ENCODE measurements around the gene OXT.

Gene OXT

DNA sequence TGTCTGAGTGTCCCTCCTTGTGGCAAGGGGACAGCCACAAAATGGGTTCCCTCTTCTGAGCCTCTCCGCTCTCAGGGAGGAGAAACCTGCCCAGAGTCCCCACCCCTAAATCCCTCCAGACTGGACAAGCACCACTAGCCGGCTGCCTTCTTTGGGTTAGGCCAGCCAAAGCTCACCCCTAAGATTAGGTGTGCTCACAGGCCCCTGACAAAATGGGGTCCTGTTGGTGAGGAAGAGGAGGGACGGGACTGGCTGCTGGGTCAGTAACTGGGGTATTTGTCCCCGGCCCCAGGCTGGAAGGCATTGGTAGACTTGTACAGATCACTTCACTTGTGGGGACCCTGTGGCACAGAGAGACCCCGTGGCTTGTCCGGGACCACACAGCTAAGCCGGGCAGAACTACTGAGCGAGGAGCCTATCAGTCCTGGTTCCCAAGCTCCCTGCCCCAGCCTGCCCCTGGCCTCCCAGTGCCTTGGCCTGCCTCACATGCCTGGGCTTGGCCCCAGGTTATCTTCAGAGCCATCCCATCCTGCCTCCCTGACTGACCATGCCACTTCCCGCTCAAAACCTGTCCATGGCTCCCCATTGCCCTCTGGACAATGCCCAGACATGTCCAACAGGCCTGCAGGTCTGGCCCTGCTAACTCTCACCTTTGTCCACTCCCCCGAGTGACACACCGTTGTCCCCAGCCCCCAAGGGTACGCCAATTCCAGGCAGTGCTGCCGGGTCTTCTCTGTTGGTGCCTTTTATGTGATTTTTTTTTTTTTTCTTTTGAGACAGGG, 23.6 kb downstream of the OXT start:
- no peaks in the 10 kb centered on the region for H3K9me3 ChIP-seq (ENCODE audit: control insufficient read depth, insufficient read depth, low read length)
- no peak overlapping the region for H3K9ac ChIP-seq (ENCODE audit: low read depth, low read length)
- no peaks in the 10 kb centered on the region for H3K4me1 ChIP-seq (ENCODE audit: control insufficient read depth, insufficient read depth, low read length)
- peaks cover 18% of the 10 kb centered on the region for H3K27me3 ChIP-seq (ENCODE audit: control insufficient read depth, insufficient read depth, low read length)
- H3K4me3 ChIP-seq (ENCODE audit: low read depth, low read length): no peak overlapping the region
- no peaks in the 10 kb centered on the region for H3K36me3 ChIP-seq (ENCODE audit: control insufficient read depth, insufficient read depth, low read length)

DNA sequence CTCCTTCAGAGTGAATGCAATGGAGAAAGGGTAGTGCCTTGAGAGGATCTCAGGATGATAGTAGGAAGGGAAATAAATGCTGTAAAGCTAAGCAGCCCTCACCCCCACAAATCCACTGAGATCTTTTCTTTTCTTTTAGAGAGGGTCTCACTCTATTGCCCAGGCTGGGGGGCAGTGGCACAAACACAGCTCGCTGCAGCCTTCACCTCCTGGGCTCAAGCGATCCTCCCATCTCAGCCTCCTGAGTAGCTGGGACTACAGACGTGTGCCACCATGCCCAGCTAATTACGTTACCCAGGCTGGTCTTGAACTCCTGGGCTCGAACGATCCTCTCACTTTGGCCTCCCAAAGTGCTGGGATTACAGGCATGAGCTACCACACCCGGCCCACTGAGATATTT, 29.1 kb downstream of the OXT start:
- H3K36me3 ChIP-seq (ENCODE audit: control insufficient read depth, insufficient read depth, low read length): no peaks in the 10 kb centered on the region

DNA sequence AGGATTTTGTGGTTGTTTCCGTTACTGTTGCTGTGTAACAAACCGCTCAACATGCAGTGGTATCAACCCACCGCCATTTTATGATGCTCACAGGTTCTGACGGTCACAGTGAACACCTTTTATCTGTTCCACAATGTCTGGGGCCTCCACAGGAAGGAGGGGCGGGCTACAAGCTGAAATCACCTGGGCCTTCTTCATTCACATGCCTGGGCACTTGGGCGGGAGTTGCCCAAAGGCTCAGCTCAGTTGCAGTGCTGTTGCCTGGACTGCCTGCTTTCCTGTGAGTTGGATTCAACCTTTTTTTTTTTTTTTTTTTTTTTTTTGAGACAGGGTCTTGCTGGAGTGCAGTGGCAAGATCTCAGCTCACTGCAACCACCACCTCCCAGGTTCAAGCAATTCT, 29.8 kb downstream of the OXT start:
- H3K36me3 ChIP-seq (ENCODE audit: control insufficient read depth, insufficient read depth, low read length): no peaks in the 10 kb centered on the region
- no peaks in the 10 kb centered on the region for H3K9me3 ChIP-seq (ENCODE audit: control insufficient read depth, insufficient read depth, low read length)
- no peak overlapping the region for H3K9ac ChIP-seq (ENCODE audit: low read depth, low read length)
- H3K4me1 ChIP-seq (ENCODE audit: control insufficient read depth, insufficient read depth, low read length): no peaks in the 10 kb centered on the region
- H3K4me3 ChIP-seq (ENCODE audit: low read depth, low read length): no peak overlapping the region
- H3K27me3 ChIP-seq (ENCODE audit: control insufficient read depth, insufficient read depth, low read length): no peaks in the 10 kb centered on the region

More for the DNA sequence above, 29.1 kb downstream of the OXT start:
- no peaks in the 10 kb centered on the region for H3K4me1 ChIP-seq (ENCODE audit: control insufficient read depth, insufficient read depth, low read length)
- H3K9ac ChIP-seq (ENCODE audit: low read depth, low read length): no peak overlapping the region
- H3K27me3 ChIP-seq (ENCODE audit: control insufficient read depth, insufficient read depth, low read length): no peaks in the 10 kb centered on the region
- no peak overlapping the region for H3K4me3 ChIP-seq (ENCODE audit: low read depth, low read length)
- H3K9me3 ChIP-seq (ENCODE audit: control insufficient read depth, insufficient read depth, low read length): no peaks in the 10 kb centered on the region

DNA sequence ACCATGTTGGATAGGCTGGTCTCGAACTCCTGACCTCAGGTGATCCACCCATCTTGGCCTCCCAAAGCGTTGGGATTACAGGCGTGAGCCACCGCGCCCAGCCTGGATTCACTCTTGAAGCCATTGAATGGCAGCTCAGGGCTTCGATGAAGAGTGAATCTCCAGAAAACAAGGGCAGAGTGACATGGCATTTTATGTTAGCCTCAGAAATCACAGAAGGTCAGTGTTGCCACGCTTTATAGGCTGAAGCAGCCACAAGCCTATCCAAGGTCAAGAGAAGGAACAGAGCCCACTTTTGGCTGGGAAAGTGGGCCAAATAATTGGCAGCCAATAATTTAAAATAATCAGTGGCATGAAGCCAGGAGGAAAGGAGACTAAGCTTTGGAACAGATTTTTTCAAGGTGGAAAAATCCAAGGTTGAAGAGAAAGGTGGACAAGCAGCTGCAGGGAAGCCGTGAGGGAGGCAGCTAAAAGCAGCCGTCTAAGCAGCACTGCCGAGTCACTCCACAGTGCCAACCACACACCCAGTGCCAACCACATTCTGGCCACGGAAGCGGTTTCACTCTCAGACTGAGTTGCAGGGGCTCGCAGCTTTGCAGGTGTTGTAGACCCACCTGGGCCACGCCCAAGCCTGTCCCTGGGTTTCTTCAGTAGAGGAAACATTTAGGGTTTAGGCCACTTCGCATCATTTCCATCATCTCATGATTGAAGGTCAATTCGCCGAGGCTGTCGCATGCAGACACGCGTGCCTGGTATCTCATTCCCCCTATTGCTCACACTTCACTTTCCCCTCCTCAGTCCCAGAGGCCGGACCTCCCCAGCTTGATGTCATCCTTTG, 30.5 kb downstream of the OXT start:
- no peaks in the 10 kb centered on the region for H3K4me1 ChIP-seq (ENCODE audit: control insufficient read depth, insufficient read depth, low read length)
- H3K9me3 ChIP-seq (ENCODE audit: control insufficient read depth, insufficient read depth, low read length): no peaks in the 10 kb centered on the region
- no peaks in the 10 kb centered on the region for H3K27me3 ChIP-seq (ENCODE audit: control insufficient read depth, insufficient read depth, low read length)
- H3K36me3 ChIP-seq (ENCODE audit: control insufficient read depth, insufficient read depth, low read length): no peaks in the 10 kb centered on the region
- H3K4me3 ChIP-seq (ENCODE audit: low read depth, low read length): no peak overlapping the region
- H3K9ac ChIP-seq (ENCODE audit: low read depth, low read length): no peak overlapping the region

DNA sequence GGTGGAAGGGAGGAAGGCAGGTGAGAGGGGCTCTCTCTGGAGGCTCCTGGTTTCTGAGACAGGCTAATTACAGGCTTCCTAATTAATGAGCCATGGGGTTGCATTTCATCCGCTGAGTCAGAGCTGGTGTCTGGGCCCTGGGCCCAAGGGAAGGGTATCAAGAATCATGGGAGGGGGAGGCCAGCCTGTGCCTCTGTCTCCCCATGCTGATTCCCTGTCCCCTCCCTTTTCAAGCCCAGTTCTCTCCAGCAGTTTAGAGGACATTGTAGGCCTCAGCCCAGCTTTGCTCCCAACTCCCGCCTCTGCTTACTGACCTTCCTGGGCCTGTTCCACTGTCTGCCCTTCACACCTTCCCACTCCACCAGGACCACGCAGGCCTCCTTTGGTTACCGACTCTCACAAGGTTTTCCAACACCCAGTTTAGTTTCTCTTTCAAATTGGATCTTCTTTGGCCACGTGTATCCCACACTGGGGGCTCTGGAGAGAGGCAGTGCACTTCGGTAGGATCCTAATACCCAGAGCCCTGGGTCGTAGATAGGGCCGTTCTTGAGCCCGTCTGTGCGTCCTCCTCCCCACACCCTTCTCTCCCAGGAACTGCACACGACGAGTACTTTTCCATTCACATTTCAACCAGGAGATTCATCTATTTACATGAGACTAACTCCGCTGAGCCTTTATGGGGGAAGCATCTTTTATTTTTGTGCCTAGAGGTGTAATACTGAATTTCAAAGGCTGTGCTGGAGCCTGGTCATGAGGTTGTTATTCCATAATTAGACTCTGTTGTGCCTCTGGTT, 31.4 kb downstream of the OXT start:
- Histone ChIP-seq H3K9ac (ENCODE audit: low read depth, low read length) (no peak overlapping the region), H3K27me3 (ENCODE audit: control insufficient read depth, insufficient read depth, low read length) (no peaks in the 10 kb centered on the region), H3K36me3 (ENCODE audit: control insufficient read depth, insufficient read depth, low read length) (no peaks in the 10 kb centered on the region), H3K4me3 (ENCODE audit: low read depth, low read length) (no peak overlapping the region), H3K4me1 (ENCODE audit: control insufficient read depth, insufficient read depth, low read length) (no peaks in the 10 kb centered on the region), H3K9me3 (ENCODE audit: control insufficient read depth, insufficient read depth, low read length) (no peaks in the 10 kb centered on the region)

DNA sequence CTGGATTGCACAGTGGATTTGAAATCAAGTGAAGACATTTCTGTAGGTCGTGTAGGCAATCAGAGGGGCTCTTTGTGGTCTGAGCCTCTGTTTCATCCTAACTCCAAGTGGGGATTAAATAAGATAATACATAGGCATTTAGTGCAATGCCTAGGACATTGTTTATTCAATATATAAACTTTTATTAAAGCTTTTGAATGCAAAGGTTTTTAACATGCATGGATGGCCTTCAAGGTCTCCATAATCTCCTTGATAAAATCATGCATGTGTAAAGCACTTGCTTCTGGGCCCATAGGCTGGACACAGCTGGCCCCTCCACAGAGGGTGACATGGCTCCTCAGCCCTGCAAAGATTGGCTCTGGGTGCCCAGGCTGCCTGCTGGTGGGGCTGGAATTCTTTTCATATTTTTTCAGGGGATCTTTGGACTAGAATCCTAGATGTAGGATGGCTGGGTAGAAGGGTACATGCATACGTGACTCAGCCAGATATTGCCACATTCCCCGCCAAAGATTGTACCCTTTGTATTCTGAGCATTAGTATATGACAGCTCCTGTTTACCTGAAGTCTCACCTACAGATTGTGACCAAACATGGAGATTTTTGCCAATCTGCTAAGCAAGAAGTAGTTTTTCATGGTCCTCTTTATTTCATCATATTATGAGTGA, 32.1 kb downstream of the OXT start:
- Histone ChIP-seq H3K27me3 (ENCODE audit: control insufficient read depth, insufficient read depth, low read length) (no peaks in the 10 kb centered on the region), H3K36me3 (ENCODE audit: control insufficient read depth, insufficient read depth, low read length) (no peaks in the 10 kb centered on the region), H3K4me1 (ENCODE audit: control insufficient read depth, insufficient read depth, low read length) (no peaks in the 10 kb centered on the region), H3K9ac (ENCODE audit: low read depth, low read length) (no peak overlapping the region), H3K4me3 (ENCODE audit: low read depth, low read length) (no peak overlapping the region), H3K9me3 (ENCODE audit: control insufficient read depth, insufficient read depth, low read length) (no peaks in the 10 kb centered on the region)

DNA sequence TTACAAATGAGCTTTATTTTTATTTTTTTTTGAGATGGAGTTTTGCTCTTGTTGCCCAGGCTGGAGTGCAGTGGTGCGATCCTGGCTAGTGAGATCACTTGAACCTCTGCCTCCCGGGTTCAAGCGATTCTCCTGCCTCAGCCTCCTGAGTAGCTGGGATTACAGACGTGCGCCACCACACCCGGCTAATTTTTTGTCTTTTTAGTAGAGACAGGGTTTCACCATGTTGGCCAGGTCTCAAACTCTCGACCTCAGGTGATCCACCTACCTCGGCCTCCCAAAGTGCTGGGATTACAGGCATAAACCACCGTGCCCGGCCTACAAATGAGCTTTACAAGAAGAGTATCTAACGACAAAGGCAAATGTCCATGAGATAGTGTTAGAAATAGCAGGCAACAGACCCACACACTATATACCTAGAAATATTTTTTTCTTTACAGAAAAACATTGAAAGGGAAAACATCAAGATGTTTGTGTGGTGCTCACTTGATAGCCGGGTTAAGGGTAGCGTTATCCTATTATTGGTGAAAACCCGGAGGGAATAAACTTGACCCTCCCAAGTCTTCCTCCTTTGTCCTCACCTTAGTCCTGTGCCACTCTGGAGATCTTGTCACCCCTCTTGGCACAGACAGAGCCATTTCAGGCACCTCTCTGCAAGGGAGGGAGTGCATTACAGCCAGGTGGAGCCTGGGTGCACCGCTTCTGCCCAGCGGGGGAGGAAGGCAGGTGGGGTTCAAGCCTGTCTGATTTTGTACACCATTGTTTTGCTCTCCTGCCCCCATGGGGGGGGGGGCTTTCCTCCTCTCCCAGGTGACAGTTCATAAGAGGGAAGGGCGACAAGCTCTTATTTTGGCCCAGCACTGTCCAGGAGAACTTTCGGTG, 34.1 kb downstream of the OXT start:
- Histone ChIP-seq H3K4me1 (ENCODE audit: control insufficient read depth, insufficient read depth, low read length) (no peaks in the 10 kb centered on the region), H3K4me3 (ENCODE audit: low read depth, low read length) (no peak overlapping the region), H3K9me3 (ENCODE audit: control insufficient read depth, insufficient read depth, low read length) (no peaks in the 10 kb centered on the region), H3K36me3 (ENCODE audit: control insufficient read depth, insufficient read depth, low read length) (no peaks in the 10 kb centered on the region), H3K9ac (ENCODE audit: low read depth, low read length) (no peak overlapping the region), H3K27me3 (ENCODE audit: control insufficient read depth, insufficient read depth, low read length) (no peaks in the 10 kb centered on the region)

DNA sequence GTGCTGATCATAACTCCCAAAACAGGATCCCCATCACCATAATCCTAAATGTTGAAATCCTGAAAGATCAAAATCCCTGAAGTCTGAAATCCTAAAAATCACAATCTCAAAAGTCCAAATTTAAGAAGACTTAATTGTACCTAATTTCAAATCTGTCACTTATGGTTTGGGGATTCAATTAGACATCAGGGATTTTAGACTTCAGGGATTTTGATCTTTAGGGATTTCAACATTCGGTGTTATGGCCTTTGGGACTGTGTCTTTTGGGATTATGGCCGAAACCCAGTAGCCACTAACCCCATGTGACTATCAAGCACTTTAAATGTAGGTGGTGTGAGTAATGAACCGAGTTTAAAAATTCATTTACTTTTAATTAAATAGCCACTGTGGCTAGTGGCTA, 34.8 kb downstream of the OXT start:
- H3K36me3 ChIP-seq (ENCODE audit: control insufficient read depth, insufficient read depth, low read length): no peaks in the 10 kb centered on the region
- no peaks in the 10 kb centered on the region for H3K4me1 ChIP-seq (ENCODE audit: control insufficient read depth, insufficient read depth, low read length)
- H3K4me3 ChIP-seq (ENCODE audit: low read depth, low read length): no peak overlapping the region
- H3K27me3 ChIP-seq (ENCODE audit: control insufficient read depth, insufficient read depth, low read length): no peaks in the 10 kb centered on the region
- no peak overlapping the region for H3K9ac ChIP-seq (ENCODE audit: low read depth, low read length)
- no peaks in the 10 kb centered on the region for H3K9me3 ChIP-seq (ENCODE audit: control insufficient read depth, insufficient read depth, low read length)

DNA sequence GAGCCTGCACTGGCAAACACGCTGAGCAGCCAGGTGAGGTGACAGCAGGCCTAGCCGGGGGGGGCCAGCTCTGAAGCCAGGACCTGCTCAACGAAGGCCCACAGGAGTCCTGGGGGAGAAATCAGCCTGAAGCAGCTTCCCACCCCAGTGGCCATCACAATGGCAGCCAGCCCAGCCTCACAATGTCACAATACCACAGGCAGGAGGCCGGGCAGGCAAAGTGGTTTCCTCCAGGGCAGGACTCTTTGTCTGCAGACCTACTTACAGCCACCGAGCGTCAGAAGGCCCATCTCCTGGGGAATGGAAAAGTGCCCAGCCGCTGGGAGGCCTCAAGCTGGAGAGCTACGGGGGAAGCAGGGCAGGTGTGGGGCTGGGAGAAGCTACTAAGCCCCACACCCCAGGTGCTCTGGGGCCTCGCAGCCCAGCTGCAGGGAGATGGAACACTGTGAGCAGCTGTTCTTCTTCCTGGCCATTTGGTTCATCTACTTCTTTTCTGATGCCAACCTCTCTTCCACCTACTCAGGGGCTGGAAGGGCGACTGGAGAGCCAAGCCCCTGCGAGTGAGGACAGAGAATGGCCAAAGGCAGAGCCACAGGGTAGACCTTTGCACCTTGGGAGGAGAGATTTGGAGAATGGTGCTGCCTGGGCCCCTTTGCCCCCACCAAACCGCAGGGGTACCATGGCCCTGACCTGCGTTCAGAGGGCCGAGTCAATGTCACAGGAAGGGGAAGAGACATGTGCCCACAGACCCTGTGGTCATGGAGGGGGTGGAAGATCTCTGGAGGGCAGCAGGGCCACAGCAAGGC, 35.4 kb downstream of the OXT start:
- H3K27me3 ChIP-seq (ENCODE audit: control insufficient read depth, insufficient read depth, low read length): no peaks in the 10 kb centered on the region
- H3K4me3 ChIP-seq (ENCODE audit: low read depth, low read length): no peak overlapping the region
- no peaks in the 10 kb centered on the region for H3K4me1 ChIP-seq (ENCODE audit: control insufficient read depth, insufficient read depth, low read length)
- no peak overlapping the region for H3K9ac ChIP-seq (ENCODE audit: low read depth, low read length)
- H3K36me3 ChIP-seq (ENCODE audit: control insufficient read depth, insufficient read depth, low read length): no peaks in the 10 kb centered on the region
- H3K9me3 ChIP-seq (ENCODE audit: control insufficient read depth, insufficient read depth, low read length): no peaks in the 10 kb centered on the region

DNA sequence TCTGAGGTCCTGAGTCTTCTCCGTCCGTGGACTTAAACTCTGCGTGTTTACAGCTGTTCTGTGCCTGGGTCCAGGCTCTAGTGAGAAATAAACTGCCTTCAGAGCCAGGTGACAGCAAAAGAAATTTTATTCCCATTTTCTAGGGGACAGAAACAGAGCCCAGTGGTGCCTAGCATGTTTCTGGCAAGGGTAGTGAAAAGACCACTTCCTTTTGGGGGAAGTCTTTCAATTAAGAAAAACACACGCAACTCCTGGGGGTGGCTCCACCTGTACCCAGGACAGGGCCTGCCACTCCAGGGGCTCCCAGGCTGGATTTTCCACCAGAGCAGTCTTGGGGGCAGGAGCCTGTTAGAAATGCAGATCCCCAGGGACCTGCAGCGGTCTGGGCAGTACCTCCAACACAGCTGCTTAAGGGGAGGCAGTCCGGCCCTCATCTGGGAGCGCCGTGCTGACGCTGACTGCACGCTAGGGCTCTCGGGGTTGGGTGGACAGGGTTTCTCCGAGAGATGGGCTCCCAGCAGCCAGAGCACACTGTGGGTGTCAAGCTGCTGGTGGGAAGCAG, 36.1 kb downstream of the OXT start:
- H3K4me1 ChIP-seq (ENCODE audit: control insufficient read depth, insufficient read depth, low read length): no peaks in the 10 kb centered on the region
- no peaks in the 10 kb centered on the region for H3K9me3 ChIP-seq (ENCODE audit: control insufficient read depth, insufficient read depth, low read length)
- no peak overlapping the region for H3K4me3 ChIP-seq (ENCODE audit: low read depth, low read length)
- no peaks in the 10 kb centered on the region for H3K36me3 ChIP-seq (ENCODE audit: control insufficient read depth, insufficient read depth, low read length)
- H3K9ac ChIP-seq (ENCODE audit: low read depth, low read length): no peak overlapping the region
- H3K27me3 ChIP-seq (ENCODE audit: control insufficient read depth, insufficient read depth, low read length): no peaks in the 10 kb centered on the region

Data from iPS-15b (cell line).